Astrocyte (in vitro differentiated cells and primary cell): Measurements from ENCODE around the gene PNPLA2. TPM values are rescaled to one million over a fixed set of nuclear protein-coding genes. Genes with fewer than 3 reads are reported as not detected.

Experiments used
- DNase-seq: peaks from one replicate; pipeline ENCODE4 v3.0.0-alpha.2; 2010; ENCODE audit warnings: low read depth
- FAIRE-seq: peaks from 2 replicates; lab custom pipeline; 2011; peaks lifted over from hg19 to GRCh38; lab: Jason Lieb, UNC
- H2AFZ ChIP-seq: 2 replicates; pipeline ENCODE4 v1.6.0; 2012; ENCODE audit warnings: low read depth, low read length, inconsistent platforms
- H3K27ac ChIP-seq: 2 replicates; pipeline ENCODE4 v1.5.1; 2011; ENCODE audit warnings: low read depth, low read length, inconsistent platforms
- H3K27me3 ChIP-seq: 2 replicates; pipeline ENCODE4 v1.6.0; 2011; ENCODE audit warnings: low read length, inconsistent platforms; ENCODE audit not compliant: insufficient read depth
- H3K36me3 ChIP-seq: 2 replicates; pipeline ENCODE4 v1.5.1; 2011; ENCODE audit warnings: low read length, inconsistent platforms; ENCODE audit not compliant: insufficient read depth
- H3K4me1 ChIP-seq: 2 replicates; pipeline ENCODE4 v1.5.1; 2011; ENCODE audit warnings: low read length, inconsistent platforms; ENCODE audit not compliant: insufficient read depth
- H3K4me2 ChIP-seq: 2 replicates; pipeline ENCODE4 v1.6.0; 2012; ENCODE audit warnings: low read length, inconsistent platforms
- H3K4me3 ChIP-seq: 2 replicates; pipeline ENCODE4 v1.5.1; 2011; ENCODE audit warnings: low read depth, mild to moderate bottlenecking, low read length, inconsistent platforms; ENCODE audit not compliant: insufficient read depth
- H3K79me2 ChIP-seq: 2 replicates; pipeline ENCODE4 v1.6.0; 2012; ENCODE audit warnings: mild to moderate bottlenecking, low read length, inconsistent platforms; ENCODE audit not compliant: insufficient read depth
- H3K9ac ChIP-seq: 2 replicates; pipeline ENCODE4 v1.6.0; 2012; ENCODE audit warnings: mild to moderate bottlenecking, low read length, inconsistent platforms
- H3K9me3 ChIP-seq: 2 replicates; pipeline ENCODE4 v1.5.1; 2012; ENCODE audit warnings: low read depth, mild to moderate bottlenecking, low read length, inconsistent platforms; ENCODE audit not compliant: insufficient read depth
- H4K20me1 ChIP-seq: 2 replicates; pipeline ENCODE4 v1.6.0; 2012; ENCODE audit warnings: low read length, inconsistent platforms; ENCODE audit not compliant: insufficient read depth
- H3K27ac Mint-ChIP-seq: one replicate; pipeline ENCODE4 v1.8.0; 2021; ENCODE audit warnings: mild to moderate bottlenecking, mixed read lengths; ENCODE audit not compliant: unreplicated experiment
- H3K27me3 Mint-ChIP-seq: one replicate; pipeline ENCODE4 v1.8.0; 2021; ENCODE audit warnings: low read depth, mixed read lengths; ENCODE audit not compliant: unreplicated experiment
- H3K36me3 Mint-ChIP-seq: one replicate; pipeline ENCODE4 v1.8.0; 2021; ENCODE audit warnings: low read depth, mixed read lengths; ENCODE audit not compliant: unreplicated experiment
- H3K4me1 Mint-ChIP-seq: one replicate; pipeline ENCODE4 v1.8.0; 2021; ENCODE audit warnings: low read depth, mixed read lengths; ENCODE audit not compliant: unreplicated experiment
- H3K4me3 Mint-ChIP-seq: one replicate; pipeline ENCODE4 v1.8.0; 2021; ENCODE audit warnings: mild to moderate bottlenecking, moderate library complexity, mixed read lengths; ENCODE audit not compliant: unreplicated experiment
- H3K9me3 Mint-ChIP-seq: one replicate; pipeline ENCODE4 v1.8.0; 2021; ENCODE audit warnings: mild to moderate bottlenecking, mixed read lengths; ENCODE audit not compliant: unreplicated experiment
- EZH2 ChIP-seq: IDR thresholded peaks from 2 replicates; pipeline ENCODE4 v1.6.1; 2012; ENCODE audit warnings: mild to moderate bottlenecking, low read length, inconsistent platforms; ENCODE audit not compliant: insufficient read depth
- total RNA-seq: library from RNA; stranded (reverse); gene quantifications from 2 replicates; pipeline ENCODE4 v1.2.1, GENCODE V29; 2021
- TF ChIP-seq, protein P1 (sequence below): IDR thresholded peaks from 2 replicates; pipeline ENCODE4 v1.5.1; 2011; ENCODE audit warnings: low read depth, mild to moderate bottlenecking, inconsistent platforms, low read length, moderate library complexity; ENCODE audit not compliant: insufficient read depth

PNPLA2 gene
- total RNA-seq, 1 donor from 2014 or later = 46.8 TPM

- no peak for DNase-seq
- Histone ChIP-seq H3K27ac (no peak overlapping the region), H4K20me1 (peaks cover 62% of the 10 kb centered on the region), H3K4me1 (peaks cover 35% of the 10 kb centered on the region), H3K79me2 (peaks cover 60% of the 10 kb centered on the region), H2AFZ (no peak overlapping the region), H3K36me3 (no peaks in the 10 kb centered on the region), H3K9ac (no peak overlapping the region), H3K4me3 (no peak overlapping the region), H3K4me2 (no peak overlapping the region), H3K27me3 (no peaks in the 10 kb centered on the region), H3K9me3 (no peaks in the 10 kb centered on the region)
- no peaks in the 10 kb centered on the region for H3K9me3 Mint-ChIP-seq
- no peaks in the 10 kb centered on the region for H3K27me3 Mint-ChIP-seq
- FAIRE-seq = no peak
- H3K4me3 Mint-ChIP-seq = peak overlapping the region; percentile 54
- H3K4me1 Mint-ChIP-seq = peaks cover 15% of the 10 kb centered on the region
- no peak for TF ChIP-seq EZH2
- TF ChIP-seq, protein P1, sequence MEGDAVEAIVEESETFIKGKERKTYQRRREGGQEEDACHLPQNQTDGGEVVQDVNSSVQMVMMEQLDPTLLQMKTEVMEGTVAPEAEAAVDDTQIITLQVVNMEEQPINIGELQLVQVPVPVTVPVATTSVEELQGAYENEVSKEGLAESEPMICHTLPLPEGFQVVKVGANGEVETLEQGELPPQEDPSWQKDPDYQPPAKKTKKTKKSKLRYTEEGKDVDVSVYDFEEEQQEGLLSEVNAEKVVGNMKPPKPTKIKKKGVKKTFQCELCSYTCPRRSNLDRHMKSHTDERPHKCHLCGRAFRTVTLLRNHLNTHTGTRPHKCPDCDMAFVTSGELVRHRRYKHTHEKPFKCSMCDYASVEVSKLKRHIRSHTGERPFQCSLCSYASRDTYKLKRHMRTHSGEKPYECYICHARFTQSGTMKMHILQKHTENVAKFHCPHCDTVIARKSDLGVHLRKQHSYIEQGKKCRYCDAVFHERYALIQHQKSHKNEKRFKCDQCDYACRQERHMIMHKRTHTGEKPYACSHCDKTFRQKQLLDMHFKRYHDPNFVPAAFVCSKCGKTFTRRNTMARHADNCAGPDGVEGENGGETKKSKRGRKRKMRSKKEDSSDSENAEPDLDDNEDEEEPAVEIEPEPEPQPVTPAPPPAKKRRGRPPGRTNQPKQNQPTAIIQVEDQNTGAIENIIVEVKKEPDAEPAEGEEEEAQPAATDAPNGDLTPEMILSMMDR = no peak
- H3K27ac Mint-ChIP-seq = no peak overlapping the region
- peaks cover 4% of the 10 kb centered on the region for H3K36me3 Mint-ChIP-seq
Observed at GRCh38 chr11:778976-779954, 39.4 kb upstream of the PNPLA2 start.

DNA sequence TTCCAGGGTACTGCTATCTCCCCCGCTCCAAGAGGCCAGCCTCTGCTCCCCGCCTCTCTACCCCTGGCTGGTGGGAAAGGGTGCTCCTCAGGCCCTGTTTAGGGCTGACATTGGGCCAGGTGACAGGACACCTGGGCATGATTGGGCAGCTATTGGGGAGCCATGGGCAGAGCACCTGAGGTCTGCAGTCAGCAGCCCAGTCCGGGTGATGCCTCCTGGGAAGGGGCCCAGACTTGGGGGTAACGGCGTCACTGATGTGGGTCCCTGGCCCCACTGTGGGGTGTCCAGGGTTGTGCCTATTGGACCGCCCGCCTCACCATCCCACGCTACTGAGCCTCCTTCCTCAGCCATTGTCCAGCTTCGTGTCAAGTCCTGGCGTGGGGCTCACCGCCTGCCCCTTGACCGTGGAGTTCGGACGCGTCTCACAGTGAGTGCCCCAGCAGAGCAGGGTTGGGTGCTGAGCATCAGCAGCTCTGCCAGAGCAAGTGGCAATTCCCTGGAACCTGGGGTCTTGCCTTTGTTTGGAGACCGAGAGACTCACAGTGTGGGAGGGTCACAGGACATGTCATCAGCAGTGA lies 38.7 kb upstream of the PNPLA2 start:
- H3K9me3 ChIP-seq = no peaks in the 10 kb centered on the region
- DNase-seq (no peak), FAIRE-seq (no peak)
- TF ChIP-seq, protein P1 = no peak
- no peak for TF ChIP-seq EZH2
- H3K79me2 ChIP-seq = peaks cover 52% of the 10 kb centered on the region
- no peaks in the 10 kb centered on the region for H3K36me3 ChIP-seq
- H3K27me3 ChIP-seq = no peaks in the 10 kb centered on the region
- peaks cover 54% of the 10 kb centered on the region for H4K20me1 ChIP-seq
- no peaks in the 10 kb centered on the region for H3K9me3 Mint-ChIP-seq
- no peaks in the 10 kb centered on the region for H3K27me3 Mint-ChIP-seq
- no peak overlapping the region for H3K27ac Mint-ChIP-seq
- peaks cover 4% of the 10 kb centered on the region for H3K36me3 Mint-ChIP-seq
- no peak overlapping the region for H3K4me3 Mint-ChIP-seq
- no peak overlapping the region for H3K4me2 ChIP-seq
- no peak overlapping the region for H3K4me3 ChIP-seq
- H2AFZ ChIP-seq = no peak overlapping the region
- peaks cover 31% of the 10 kb centered on the region for H3K4me1 ChIP-seq
- H3K4me1 Mint-ChIP-seq = peaks cover 15% of the 10 kb centered on the region
- no peak overlapping the region for H3K27ac ChIP-seq
- H3K9ac ChIP-seq = no peak overlapping the region
